GM10847 (cell line): ENCODE results near the gene MAB21L1.

Experiments used
- POLR2A ChIP-seq: IDR thresholded peaks from 2 replicates; pipeline ENCODE4 v1.6.1; 2011; ENCODE audit not compliant: insufficient read length; ENCODE audit errors: extremely low read depth

The MAB21L1 gene

GRCh38 chr13:35475960-35476943, at the start of gene MAB21L1:
Gene MAB21L1, minus strand, starts transcription at chr13:35476689. Its CDS starts 551 bp downstream, at chr13:35476138.
- no peak for TF ChIP-seq POLR2A

- TF ChIP-seq POLR2A, result no peak
Measured at GRCh38 chr13:35524171-35524570, 47.7 kb upstream of the MAB21L1 start.

GRCh38 chr13:35518337-35518946, 42.0 kb upstream of the MAB21L1 start:
- no peak for TF ChIP-seq POLR2A

- no peak for TF ChIP-seq POLR2A
Measured at GRCh38 chr13:35514801-35515502, 38.5 kb upstream of the MAB21L1 start.

GRCh38 chr13:35514061-35514477, 37.6 kb upstream of the MAB21L1 start:
- TF ChIP-seq POLR2A, result no peak

- TF ChIP-seq POLR2A, result no peak
Measured at GRCh38 chr13:35512271-35512920, 35.9 kb upstream of the MAB21L1 start.

- TF ChIP-seq POLR2A, result no peak
Measured at GRCh38 chr13:35502456-35502855, 26.0 kb upstream of the MAB21L1 start.

- TF ChIP-seq POLR2A, result no peak
Measured at GRCh38 chr13:35501661-35502235, 25.3 kb upstream of the MAB21L1 start.

GRCh38 chr13:35500144-35500543, 23.7 kb upstream of the MAB21L1 start:
- TF ChIP-seq POLR2A, result no peak

GRCh38 chr13:35499676-35500075, 23.2 kb upstream of the MAB21L1 start:
- no peak for TF ChIP-seq POLR2A

GRCh38 chr13:35499196-35499662, 22.7 kb upstream of the MAB21L1 start:
- TF ChIP-seq POLR2A, result no peak

GRCh38 chr13:35498231-35498630, 21.7 kb upstream of the MAB21L1 start:
- TF ChIP-seq POLR2A, result no peak

- TF ChIP-seq POLR2A, result no peak
Measured at GRCh38 chr13:35496761-35497386, 20.4 kb upstream of the MAB21L1 start.

- no peak for TF ChIP-seq POLR2A
Measured at GRCh38 chr13:35496006-35496405, 19.5 kb upstream of the MAB21L1 start.
